GM21619 (cell line): ENCODE results near the gene MBP.

Experiments used
- ATAC-seq: cut with Tn5 transposase; IDR thresholded peaks from one replicate; pipeline ENCODE4 v1.9.1; 2021; ENCODE audit not compliant: unreplicated experiment

The MBP gene

DNA sequence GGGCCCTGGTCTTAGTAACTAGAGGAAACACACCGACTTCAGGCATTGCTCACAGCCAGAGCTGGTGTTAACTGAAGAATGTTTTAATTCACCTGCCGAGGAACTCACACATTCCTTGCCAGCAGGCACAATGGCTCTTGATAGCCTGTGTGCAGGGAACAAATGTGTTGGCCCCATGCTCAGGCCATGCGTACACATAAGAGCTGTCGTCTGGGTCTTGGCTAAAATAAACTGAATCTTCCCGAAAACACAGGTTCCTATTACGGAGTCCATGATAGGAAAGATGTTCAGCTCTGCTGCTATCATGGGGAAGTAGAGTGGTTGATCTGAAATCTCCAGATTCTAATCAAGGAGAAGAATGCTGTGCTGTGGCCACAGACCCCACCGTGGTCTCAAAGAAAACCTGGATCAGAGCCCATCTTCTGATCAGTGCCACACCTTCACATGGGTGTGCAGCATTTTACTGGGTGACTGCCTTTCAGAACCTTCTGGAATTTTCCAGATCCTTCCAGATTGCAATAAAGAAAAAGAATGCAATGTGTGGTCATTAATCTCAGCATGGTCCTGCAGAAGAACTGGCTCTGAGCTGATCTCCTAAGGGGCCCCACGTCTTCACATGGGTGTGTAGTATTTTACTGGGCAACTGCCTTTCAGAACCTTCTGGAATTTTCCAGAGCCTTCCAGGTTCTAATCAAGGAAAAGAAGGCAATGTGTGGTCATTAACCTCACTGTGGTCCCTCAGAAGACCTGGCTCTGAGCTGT is 17.2 kb downstream of the MBP start:
- no peak for ATAC-seq

- peak; percentile 98 for ATAC-seq
Measured at GRCh38 chr18:77114415-77115191, 18.0 kb downstream of the MBP start.

- ATAC-seq = no peak
Measured at GRCh38 chr18:77114152-77114414, 18.5 kb downstream of the MBP start.

DNA sequence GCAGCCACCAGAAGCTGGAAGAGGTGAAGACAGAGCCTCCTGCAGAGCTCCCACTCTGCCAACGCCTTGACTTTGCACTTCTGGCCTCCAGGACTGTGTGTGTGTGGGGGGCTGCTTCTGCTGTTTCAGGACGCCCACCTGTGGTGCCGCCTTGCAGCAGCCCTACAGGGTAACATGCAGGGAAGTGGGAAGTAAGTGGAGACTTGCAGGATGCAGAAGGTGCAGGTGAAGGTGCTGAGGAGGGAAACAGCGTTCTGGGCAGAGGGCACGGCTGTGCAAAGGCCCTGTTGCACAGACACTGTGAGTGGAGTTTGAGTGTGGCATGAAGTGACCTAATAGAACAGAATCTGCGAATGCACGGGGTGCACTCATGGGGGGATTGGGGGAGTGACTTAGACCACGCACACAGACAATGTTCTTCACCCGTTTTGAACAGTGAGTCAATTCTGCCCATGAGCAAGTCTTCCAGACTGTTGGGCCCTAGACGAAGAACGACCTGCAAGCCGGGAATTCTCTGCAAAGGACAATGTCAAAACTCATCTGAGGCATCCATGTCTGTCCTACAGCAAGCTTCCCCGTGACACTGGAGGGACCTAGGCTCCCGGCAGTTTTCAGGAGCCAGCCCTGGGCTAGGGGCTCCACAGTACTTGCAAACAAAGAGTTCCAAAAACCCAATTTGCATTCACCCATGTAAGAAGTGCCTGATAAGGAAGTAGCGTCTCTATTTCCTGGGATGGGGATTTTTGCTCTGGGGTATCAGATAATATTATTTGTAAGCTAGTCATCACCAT is 19.0 kb downstream of the MBP start:
- no peak for ATAC-seq

DNA sequence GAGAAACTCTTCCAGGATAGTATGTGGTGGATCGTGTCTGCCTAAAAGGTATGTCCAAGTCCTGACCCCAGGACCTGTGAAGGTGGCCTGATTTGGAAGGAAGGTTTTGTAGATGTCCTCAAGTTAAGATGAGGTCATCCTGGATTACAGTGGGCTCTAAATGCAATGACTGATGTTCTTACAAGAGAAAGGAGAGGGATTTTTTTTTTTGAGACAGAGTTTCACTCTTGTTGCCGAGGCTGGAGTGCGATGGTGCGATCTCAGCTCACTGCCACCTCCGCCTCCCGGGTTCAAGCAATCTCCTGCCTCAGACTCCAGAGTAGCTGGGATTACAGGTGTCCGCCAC is 19.9 kb downstream of the MBP start:
- no peak for ATAC-seq

GRCh38 chr18:77111951-77112746 is 20.4 kb downstream of the MBP start:
- ATAC-seq = no peak

GRCh38 chr18:77111449-77111848 is 21.1 kb downstream of the MBP start:
- no peak for ATAC-seq

DNA sequence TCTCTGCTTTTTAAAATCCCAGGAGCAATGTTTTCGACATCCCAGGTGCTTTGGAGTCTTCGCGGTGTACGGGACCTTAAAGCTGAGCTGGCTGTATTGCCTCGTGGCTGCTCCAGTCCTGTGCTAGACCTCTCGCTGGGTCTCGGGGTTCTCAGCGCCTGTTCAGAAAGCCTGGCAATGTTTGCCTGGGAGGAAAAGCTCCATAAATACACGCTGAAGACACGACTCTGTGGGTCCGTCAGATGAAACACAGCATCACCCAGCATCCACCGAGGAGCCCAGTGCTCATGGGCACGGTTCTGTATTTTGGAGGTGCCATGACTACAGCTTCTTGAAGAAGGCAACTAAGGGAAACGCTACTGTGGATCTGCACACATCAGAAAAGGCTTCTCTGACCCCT is 21.6 kb downstream of the MBP start:
- no peak for ATAC-seq

- no peak for ATAC-seq
Measured at GRCh38 chr18:77110400-77110799, 22.2 kb downstream of the MBP start.

DNA sequence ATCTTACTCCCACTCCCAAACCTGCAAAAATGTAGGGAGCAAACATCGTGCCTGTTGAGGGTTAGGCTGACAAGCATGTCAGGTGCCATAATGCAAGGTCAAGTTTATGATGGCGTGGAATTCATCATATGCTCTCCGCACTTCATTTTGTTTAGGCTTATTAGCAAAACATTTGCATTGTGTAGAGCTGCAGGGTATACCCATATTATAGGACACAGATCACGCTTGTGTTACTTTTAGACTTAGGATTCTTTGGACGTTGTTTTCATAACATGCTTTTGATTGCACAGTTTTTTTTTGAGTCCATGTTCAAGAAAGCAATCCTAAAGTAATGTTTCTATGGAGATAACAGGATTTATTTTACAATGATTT is 22.9 kb downstream of the MBP start:
- ATAC-seq = no peak

- no peak for ATAC-seq
Measured at GRCh38 chr18:77108821-77109647, 23.5 kb downstream of the MBP start.

DNA sequence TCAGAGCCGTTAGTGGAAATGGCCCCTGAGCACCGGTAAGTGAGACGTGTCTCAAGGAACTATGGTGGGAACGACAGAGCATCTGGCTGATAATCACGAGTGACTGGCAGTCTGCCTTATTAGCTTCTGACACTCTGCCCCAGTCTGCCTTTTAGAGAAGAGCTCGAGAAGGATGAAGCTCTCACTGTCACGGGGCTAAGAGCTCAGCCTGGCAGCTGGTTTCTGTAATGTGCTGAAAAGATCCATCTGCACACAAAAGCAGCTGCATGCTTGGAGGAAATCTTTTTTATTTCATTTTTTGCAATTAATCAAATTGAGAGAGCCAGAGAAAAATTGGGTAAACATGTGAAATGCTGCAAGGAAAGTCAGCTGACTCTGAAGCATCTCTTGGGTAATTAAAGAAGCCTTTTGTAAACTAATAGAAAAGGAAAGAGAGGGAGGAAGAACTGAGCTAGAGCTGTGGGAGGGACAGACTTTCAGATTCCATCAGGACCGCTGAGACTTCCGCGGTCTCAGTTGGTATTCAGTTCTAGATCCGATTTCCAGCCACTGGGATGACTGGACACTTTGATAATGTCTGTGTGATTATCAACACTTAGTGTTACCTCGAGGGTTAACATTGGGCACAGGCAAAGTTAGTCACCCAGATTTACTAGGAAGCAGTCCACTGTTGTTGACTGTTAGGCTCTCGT is 24.4 kb downstream of the MBP start:
- peak; percentile 75 for ATAC-seq

- ATAC-seq = no peak
Measured at GRCh38 chr18:77107292-77107691, 25.3 kb downstream of the MBP start.

DNA sequence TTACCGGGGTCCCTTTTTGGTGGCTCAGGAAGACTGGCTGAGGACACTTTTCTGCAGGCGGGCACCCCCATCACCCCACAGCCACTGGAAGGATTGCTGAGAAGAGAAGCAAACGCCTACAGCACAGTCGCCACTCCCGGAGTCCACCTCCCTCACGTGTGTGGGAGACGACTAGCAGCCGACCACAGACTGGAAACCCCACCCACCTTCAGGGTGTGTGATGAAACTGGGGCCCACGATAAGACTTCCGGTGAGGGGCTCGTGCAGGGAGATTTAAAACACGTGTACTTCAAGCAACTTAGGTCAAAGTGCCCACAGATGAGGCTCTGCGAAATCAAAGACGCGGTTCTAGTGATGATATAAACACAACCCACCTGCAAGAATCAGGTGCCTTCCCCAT is 26.3 kb downstream of the MBP start:
- ATAC-seq = no peak

DNA sequence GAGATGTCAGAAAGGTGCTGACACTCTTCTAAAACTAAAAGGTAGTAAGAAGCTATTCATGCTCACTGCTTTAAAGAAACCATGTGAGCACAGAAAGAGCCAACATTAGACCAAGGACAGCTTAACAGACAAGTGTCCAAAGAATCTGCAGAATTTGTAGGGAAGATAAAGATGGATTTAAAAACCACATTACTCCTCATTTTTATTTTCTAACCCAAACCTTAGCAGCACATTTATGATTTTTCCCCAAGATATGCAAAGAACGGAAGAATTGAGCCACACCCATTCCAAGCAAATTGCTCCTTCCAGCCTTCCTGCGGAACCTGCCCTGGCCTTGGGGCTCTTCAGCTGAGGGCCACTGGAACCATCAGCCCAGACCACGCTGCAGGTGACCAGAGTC is 26.9 kb downstream of the MBP start:
- ATAC-seq = no peak

- ATAC-seq = no peak
Measured at GRCh38 chr18:77105028-77105427, 27.6 kb downstream of the MBP start.

DNA sequence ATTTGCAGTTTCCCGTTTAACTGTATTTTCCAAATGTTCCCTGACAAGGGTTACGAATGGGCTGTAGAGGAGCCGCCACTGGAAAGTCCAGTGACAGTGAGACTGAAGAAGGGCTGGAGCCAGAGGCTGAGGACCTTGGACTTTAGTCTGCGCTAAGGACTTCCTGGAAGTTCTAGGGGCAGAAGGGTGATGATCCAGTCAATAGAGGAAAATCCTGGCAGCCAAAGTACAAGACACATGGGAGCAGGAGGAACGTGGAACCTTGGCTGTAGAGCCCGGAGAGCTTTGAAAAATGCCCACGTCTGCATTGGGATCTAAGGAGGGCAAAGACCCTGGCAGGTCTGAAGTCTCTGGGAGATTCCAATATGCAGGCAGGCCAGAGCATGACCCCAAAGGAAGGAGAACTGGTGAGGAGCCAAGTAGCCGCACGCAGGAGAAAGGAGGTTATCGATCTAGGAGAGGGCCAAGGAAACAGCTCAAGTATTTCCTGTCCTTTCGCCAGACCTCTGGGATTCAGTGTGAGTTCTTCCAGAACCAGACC is 28.5 kb downstream of the MBP start:
- no peak for ATAC-seq

DNA sequence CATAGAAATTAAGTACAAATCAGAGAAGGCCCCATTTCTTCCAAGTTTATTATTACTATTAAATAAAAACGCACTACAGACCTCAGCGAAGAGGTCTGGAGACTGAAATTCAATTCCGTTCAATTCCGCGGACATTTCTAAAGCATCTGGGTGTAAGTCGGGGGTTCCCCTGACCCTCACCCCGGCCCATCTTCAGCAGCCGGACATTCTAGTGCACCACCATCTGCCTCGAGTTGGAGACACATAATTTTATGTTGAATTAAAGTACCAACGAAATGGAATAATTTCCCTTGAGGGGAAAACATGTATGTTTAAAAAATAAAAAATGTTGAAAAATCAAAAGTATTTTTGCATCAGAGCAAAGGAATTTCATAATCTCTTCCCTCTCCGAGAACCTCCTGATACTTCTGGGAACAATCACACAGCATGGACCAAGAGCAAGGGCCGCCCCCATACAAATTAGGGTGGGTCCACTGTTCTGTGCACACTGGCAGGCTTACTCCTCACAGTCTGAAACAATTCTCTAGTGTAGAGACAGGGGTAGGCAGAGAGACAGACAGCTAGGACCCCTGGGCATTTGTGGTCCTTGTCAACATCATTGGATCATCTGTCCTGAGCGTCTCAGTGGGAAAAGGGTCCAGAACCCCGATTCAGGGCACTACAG is 29.3 kb downstream of the MBP start:
- no peak for ATAC-seq
